ENCODE measurements around the gene WDTC1. TPM values are rescaled to one million over a fixed set of nuclear protein-coding genes. Genes with fewer than 3 reads are reported as not detected.

Gene WDTC1
- total RNA-seq, 1 experiment from 2014 or later = 19.0 TPM

GRCh38 chr1:27353629-27354028 lies 119.2 kb downstream of the WDTC1 start:
- H3K27me3 ChIP-seq (ENCODE audit: insufficient read depth, low read length) = peaks cover 2% of the 10 kb centered on the region; the same call in 1 of the 2 replicates
- Mint-ChIP-seq H3K36me3 (ENCODE audit: insufficient read depth in 1 of 3, low read depth in 3 of 3) (peaks cover 0 to 7% (median 0%) of the 10 kb centered on the region in 3 experiments; a peak in 3 of 7 replicates), H3K4me3 (no peak overlapping the region; a peak in 1 of 5 replicates), H3K4me1 (peaks cover 12 to 24% of the 10 kb centered on the region in 2 experiments), H3K9me3 (no peaks in the 10 kb centered on the region), H3K27me3 (ENCODE audit: low read depth) (peaks cover 37% of the 10 kb centered on the region), H3K27ac (no peak overlapping the region)
- H3K79me2 ChIP-seq (ENCODE audit: insufficient read depth, low read length) = no peaks in the 10 kb centered on the region
- H2BK15ac ChIP-seq (ENCODE audit: low read depth, low read length) = no peak overlapping the region
- no peak overlapping the region for H4K5ac ChIP-seq (ENCODE audit: insufficient read length, low read depth, low read length)
- H3K27ac ChIP-seq (ENCODE audit: insufficient read length, low read depth, low read length) = no peak overlapping the region
- no peaks in the 10 kb centered on the region for H3K79me1 ChIP-seq (ENCODE audit: insufficient read depth, low read depth, low read length, poor library complexity, severe bottlenecking)
- H3K9ac ChIP-seq (ENCODE audit: extremely low read depth, insufficient read length, low read length) = no peak overlapping the region
- H4K20me1 ChIP-seq (ENCODE audit: control insufficient read depth, insufficient read depth, insufficient read length) = no peaks in the 10 kb centered on the region
- no peak overlapping the region for H2BK12ac ChIP-seq (ENCODE audit: insufficient read length, low read depth, low read length)
- H3K9me3 ChIP-seq (ENCODE audit: control insufficient read depth, low read depth, low read length) = no peaks in the 10 kb centered on the region
- no peak overlapping the region for H2AK5ac ChIP-seq (ENCODE audit: insufficient read length, low read length)
- no peaks in the 10 kb centered on the region for H3K4me1 ChIP-seq (ENCODE audit: insufficient read depth, low read length)
- H3K4ac ChIP-seq (ENCODE audit: low read depth, low read length) = no peak overlapping the region
- no peak overlapping the region for H3K23ac ChIP-seq (ENCODE audit: insufficient read length, low read depth, low read length)
- H4K8ac ChIP-seq (replicated peaks; ENCODE audit: insufficient read length, low read depth, low read length) = no peak overlapping the region
- no peak overlapping the region for H2BK5ac ChIP-seq (ENCODE audit: insufficient read length, low read length)
- no peak overlapping the region for H3K14ac ChIP-seq (ENCODE audit: insufficient read depth, low read length)
- no peak overlapping the region for H3K18ac ChIP-seq (ENCODE audit: insufficient read length, low read depth, low read length)
- H3K4me2 ChIP-seq (ENCODE audit: insufficient read depth, insufficient read length, low read length) = no peak overlapping the region
- no peak overlapping the region for H3K56ac ChIP-seq (ENCODE audit: insufficient read length, low read depth, low read length)
- no peak overlapping the region for H3T11ph ChIP-seq (ENCODE audit: low read length)
- TF ChIP-seq, protein P1, sequence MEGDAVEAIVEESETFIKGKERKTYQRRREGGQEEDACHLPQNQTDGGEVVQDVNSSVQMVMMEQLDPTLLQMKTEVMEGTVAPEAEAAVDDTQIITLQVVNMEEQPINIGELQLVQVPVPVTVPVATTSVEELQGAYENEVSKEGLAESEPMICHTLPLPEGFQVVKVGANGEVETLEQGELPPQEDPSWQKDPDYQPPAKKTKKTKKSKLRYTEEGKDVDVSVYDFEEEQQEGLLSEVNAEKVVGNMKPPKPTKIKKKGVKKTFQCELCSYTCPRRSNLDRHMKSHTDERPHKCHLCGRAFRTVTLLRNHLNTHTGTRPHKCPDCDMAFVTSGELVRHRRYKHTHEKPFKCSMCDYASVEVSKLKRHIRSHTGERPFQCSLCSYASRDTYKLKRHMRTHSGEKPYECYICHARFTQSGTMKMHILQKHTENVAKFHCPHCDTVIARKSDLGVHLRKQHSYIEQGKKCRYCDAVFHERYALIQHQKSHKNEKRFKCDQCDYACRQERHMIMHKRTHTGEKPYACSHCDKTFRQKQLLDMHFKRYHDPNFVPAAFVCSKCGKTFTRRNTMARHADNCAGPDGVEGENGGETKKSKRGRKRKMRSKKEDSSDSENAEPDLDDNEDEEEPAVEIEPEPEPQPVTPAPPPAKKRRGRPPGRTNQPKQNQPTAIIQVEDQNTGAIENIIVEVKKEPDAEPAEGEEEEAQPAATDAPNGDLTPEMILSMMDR (conservative IDR thresholded peaks at IDR 0.05) = no peak
- H2BK20ac ChIP-seq (ENCODE audit: low read depth, low read length, poor library complexity, severe bottlenecking) = no peak overlapping the region
- H2BK120ac ChIP-seq (ENCODE audit: low read depth, low read length, poor library complexity, severe bottlenecking) = no peak overlapping the region
- WGBS (ENCODE audit: extremely low coverage, insufficient read length, low lambda C conversion rate) = no CpG with 5 or more reads among the region's 3 CpGs
- peaks cover 21% of the 10 kb centered on the region for H3K23me2 ChIP-seq (ENCODE audit: insufficient read length, low read depth, low read length, poor library complexity, severe bottlenecking)
- no peak for DNase-seq
- H4K91ac ChIP-seq (ENCODE audit: insufficient read length, low read depth, low read length) = no peak overlapping the region
- H2AFZ ChIP-seq (ENCODE audit: low read length) = no peak overlapping the region
